ENCODE data around the gene PRKCE. TPM values are rescaled to one million over a fixed set of nuclear protein-coding genes. Genes with fewer than 3 reads are reported as not detected.
"Not testable (repeated sequence)": the region's sequence is repeated elsewhere in the genome, so short reads cannot be mapped to it uniquely, and the experiment has no call there.

PRKCE gene
- total RNA-seq, 1 experiment from 2014 or later, result 21.7 TPM

DNA sequence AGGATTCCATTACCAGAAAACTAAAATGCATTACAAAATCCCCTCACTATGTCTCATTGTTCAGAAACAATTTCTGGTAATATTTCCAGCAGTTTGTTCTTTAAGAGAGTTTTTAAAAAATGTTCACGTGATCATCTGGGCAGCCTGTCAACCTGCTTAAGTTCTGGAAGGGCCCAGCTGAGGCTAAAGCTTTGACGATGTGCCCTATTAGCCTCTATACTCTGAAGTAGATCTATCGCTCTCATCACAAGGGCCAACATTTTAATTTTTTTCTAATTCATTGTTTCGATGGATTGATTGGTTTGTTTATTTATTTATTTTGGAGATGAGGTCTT, 205.8 kb downstream of the PRKCE start:
- DNase-seq, result no peak
- peaks cover 6% of the 10 kb centered on the region for H3F3A ChIP-seq (ENCODE audit: insufficient read depth, low read depth)
- no peaks in the 10 kb centered on the region for H3K36me3 ChIP-seq (ENCODE audit: low read depth)
- no peaks in the 10 kb centered on the region for H3K9me3 ChIP-seq (ENCODE audit: insufficient read depth, low read depth)
- H3K27me3 ChIP-seq (ENCODE audit: insufficient read depth, low read depth), result no peaks in the 10 kb centered on the region
- intact Hi-C loops (cut with micrococcal nuclease; ENCODE audit: unreplicated experiment), result no loop called here
- no peak overlapping the region for H2AFZ ChIP-seq
- no peak overlapping the region for H3K27ac ChIP-seq
- no peak overlapping the region for H3K4me2 ChIP-seq
- no peak for TF ChIP-seq EZH2 (IDR thresholded peaks at IDR 0.05; ENCODE audit: low read depth)
- TF ChIP-seq, protein P1, sequence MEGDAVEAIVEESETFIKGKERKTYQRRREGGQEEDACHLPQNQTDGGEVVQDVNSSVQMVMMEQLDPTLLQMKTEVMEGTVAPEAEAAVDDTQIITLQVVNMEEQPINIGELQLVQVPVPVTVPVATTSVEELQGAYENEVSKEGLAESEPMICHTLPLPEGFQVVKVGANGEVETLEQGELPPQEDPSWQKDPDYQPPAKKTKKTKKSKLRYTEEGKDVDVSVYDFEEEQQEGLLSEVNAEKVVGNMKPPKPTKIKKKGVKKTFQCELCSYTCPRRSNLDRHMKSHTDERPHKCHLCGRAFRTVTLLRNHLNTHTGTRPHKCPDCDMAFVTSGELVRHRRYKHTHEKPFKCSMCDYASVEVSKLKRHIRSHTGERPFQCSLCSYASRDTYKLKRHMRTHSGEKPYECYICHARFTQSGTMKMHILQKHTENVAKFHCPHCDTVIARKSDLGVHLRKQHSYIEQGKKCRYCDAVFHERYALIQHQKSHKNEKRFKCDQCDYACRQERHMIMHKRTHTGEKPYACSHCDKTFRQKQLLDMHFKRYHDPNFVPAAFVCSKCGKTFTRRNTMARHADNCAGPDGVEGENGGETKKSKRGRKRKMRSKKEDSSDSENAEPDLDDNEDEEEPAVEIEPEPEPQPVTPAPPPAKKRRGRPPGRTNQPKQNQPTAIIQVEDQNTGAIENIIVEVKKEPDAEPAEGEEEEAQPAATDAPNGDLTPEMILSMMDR (conservative IDR thresholded peaks at IDR 0.05), result no peak
- H3K4me3 ChIP-seq, result no peak overlapping the region
- H4K20me1 ChIP-seq (ENCODE audit: insufficient read depth), result peaks cover 6% of the 10 kb centered on the region; the same call in 1 of the 2 replicates
- BruUV-seq (replicated peaks), result no TSS peak
- ChIA-PET POLR2A (ENCODE audit: unreplicated experiment) (interaction anchor here (0.7 kb wide), 1 partner anchor 208 kb away, joined by 3 read pairs; no protein-coding TSS in a partner anchor), CTCF (no interaction called here)
- no peaks in the 10 kb centered on the region for H3K9me2 ChIP-seq (ENCODE audit: insufficient read depth)
- peaks cover 14% of the 10 kb centered on the region for H3K4me1 ChIP-seq (replicated peaks; ENCODE audit: insufficient read depth)
- 0 out of 2 replicates have a peak, but pooled peaks cover 17% of the 10 kb centered on the region for H3K79me2 ChIP-seq (ENCODE audit: low read depth)

DNA sequence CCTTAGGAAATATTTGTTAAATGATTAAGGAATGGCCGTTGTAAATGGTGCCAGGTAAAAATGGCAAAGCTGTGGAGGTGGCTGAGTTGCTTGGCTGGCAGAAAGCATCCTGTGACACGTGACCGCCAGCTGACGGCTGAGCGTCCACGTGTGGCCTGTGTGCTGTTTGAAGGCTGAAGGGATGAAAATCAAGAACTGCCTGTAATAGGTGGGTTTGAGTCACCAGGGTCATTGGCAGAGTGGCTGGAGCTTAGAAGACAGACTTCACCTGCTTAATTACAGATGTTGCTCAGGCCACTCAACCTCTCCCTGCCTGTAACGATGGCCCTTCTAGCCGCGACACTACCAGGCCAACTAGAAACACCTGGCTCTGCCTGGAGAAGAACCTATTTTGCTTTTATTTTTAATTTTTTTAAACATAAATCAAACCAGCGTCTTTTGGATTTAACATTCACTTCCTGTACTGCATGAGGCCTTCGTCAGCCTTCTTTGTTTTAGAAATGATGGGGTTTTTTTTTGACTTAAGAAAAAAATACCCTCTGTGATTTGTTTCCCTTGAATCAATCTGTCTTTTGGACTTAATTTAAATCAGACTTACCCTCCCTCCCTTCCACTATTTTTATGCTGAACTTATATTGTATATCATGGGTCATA, 206.5 kb downstream of the PRKCE start:
- no peak for DNase-seq
- no peaks in the 10 kb centered on the region for H3K36me3 ChIP-seq (ENCODE audit: low read depth)
- H3K4me2 ChIP-seq, result no peak overlapping the region
- CTCF ChIA-PET, result no interaction called here
- no peak overlapping the region for H3K4me3 ChIP-seq
- H3K4me1 ChIP-seq (replicated peaks; ENCODE audit: insufficient read depth), result peaks cover 6% of the 10 kb centered on the region
- no peaks in the 10 kb centered on the region for H3K9me3 ChIP-seq (ENCODE audit: insufficient read depth, low read depth)
- no peaks in the 10 kb centered on the region for H3K9me2 ChIP-seq (ENCODE audit: insufficient read depth)
- 0 out of 2 replicates have a peak, but pooled peaks cover 5% of the 10 kb centered on the region for H4K20me1 ChIP-seq (ENCODE audit: insufficient read depth)
- no peak overlapping the region for H2AFZ ChIP-seq
- H3K27ac ChIP-seq, result no peak overlapping the region
- H3K79me2 ChIP-seq (ENCODE audit: low read depth), result 0 out of 2 replicates have a peak, but pooled peaks cover 17% of the 10 kb centered on the region
- no peaks in the 10 kb centered on the region for H3K27me3 ChIP-seq (ENCODE audit: insufficient read depth, low read depth)
- no TSS peak for BruUV-seq (replicated peaks)
- no peaks in the 10 kb centered on the region for H3F3A ChIP-seq (ENCODE audit: insufficient read depth, low read depth)
- intact Hi-C loops (cut with micrococcal nuclease; ENCODE audit: unreplicated experiment), result no loop called here
- TF ChIP-seq EZH2 (IDR thresholded peaks at IDR 0.05; ENCODE audit: low read depth), result no peak
- TF ChIP-seq, protein P1 (conservative IDR thresholded peaks at IDR 0.05), result no peak
- POLR2A ChIA-PET (ENCODE audit: unreplicated experiment), result interaction anchor here (0.6 kb wide), 1 partner anchor 31 kb away, joined by 14 read pairs; no protein-coding TSS in a partner anchor

DNA sequence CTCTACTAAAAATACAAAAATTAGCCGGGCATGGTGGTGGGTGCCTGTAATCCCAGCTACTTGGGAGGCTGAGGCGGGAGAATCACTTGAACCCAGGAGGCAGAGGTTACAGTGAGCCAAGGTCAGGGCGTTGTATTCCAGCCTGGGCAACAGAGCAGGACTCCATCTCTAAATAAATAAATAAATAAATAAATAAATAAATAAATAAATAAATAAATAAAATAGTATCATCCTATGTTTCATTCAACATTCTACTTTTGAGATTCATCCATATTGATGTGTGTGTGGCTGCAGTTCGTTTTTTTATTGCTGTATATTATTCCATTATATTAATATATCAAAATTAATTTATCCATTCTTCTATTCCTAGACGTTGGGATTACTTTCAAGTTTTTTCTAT, 207.4 kb downstream of the PRKCE start:
- not testable (repeated sequence) for BruUV-seq (replicated peaks); DNase-seq

More for the DNA sequence above, 207.4 kb downstream of the PRKCE start:
- H3K36me3 ChIP-seq (ENCODE audit: low read depth); H3F3A ChIP-seq (ENCODE audit: insufficient read depth, low read depth); H3K4me2 ChIP-seq; H4K20me1 ChIP-seq (ENCODE audit: insufficient read depth); H3K9me2 ChIP-seq (ENCODE audit: insufficient read depth); H3K27me3 ChIP-seq (ENCODE audit: insufficient read depth, low read depth); H3K27ac ChIP-seq; intact Hi-C loops (cut with micrococcal nuclease; ENCODE audit: unreplicated experiment); H3K9me3 ChIP-seq (ENCODE audit: insufficient read depth, low read depth); POLR2A ChIA-PET (ENCODE audit: unreplicated experiment); H2AFZ ChIP-seq; H3K4me3 ChIP-seq; CTCF ChIA-PET; H3K4me1 ChIP-seq (replicated peaks; ENCODE audit: insufficient read depth): not testable (repeated sequence)
- 0 out of 2 replicates have a peak, but pooled peaks cover 11% of the 10 kb centered on the region for H3K79me2 ChIP-seq (ENCODE audit: low read depth)
